GM19324 (cell line): ENCODE measurements around the gene CRYBG1.
"Not testable (repeated sequence)": the region's sequence is repeated elsewhere in the genome, so short reads cannot be mapped to it uniquely, and the experiment has no call there.

Source experiments
- ATAC-seq: cut with Tn5 transposase; IDR thresholded peaks from one replicate; pipeline ENCODE4 v1.9.1; 2021; ENCODE audit warnings: mild to moderate bottlenecking, moderate library complexity; ENCODE audit not compliant: unreplicated experiment, low FRiP score

The CRYBG1 gene

GRCh38 chr6:106572436-106572835, 211.9 kb downstream of the CRYBG1 start:
- ATAC-seq = no peak

GRCh38 chr6:106572875-106573585, 212.5 kb downstream of the CRYBG1 start:
- no peak for ATAC-seq

DNA sequence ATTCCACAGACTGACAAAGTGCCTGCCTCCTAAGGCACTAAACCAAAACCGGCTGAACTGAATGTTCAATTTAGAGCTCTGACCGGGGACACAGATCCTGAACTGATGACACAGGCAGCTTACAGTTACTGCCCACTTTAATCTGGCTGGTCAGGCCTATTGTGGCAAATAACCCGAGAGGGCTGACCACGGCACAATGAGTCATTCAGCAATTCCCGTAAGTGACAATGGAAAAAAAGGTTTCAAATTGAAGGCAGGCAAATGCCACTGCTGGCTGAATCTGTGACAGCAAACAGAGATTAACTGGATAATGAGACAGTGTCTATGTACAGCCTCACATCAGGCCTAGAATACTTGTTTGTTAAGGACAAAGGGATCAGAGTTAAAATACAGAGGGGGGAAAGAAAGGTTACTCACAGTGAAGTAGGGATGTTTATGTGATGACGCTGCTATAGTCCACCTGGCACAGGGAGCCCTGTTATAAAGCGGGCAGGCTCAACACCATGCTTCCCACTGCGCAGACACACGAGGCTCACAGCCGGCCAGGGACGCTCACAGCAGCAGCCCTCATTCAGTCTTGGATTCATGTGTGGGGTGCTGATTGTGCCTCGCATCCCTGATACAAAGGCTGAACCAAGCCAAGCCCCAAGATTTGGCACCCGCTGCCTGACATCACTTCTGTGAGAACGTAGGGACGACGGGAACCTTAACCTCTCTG, 214.4 kb downstream of the CRYBG1 start:
- ATAC-seq = no peak

DNA sequence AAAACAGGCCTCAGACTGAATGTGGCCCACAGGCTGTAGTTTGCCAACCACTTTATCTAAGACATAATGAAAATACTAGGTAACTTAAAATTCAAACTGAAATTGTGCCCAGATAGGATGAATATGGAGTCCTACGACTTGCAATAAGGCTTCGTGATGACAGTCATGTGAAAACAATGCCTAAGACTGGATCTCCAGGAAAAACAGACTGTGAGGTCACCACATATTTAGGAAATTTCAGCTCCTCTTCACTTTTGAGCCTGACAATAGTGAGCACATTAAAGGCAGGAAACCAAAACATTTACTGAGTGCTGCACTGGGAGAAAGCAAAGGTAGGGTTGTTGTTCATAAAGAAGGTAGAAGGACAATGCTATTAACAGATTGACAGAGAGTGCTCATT, 218.8 kb downstream of the CRYBG1 start:
- ATAC-seq = no peak

DNA sequence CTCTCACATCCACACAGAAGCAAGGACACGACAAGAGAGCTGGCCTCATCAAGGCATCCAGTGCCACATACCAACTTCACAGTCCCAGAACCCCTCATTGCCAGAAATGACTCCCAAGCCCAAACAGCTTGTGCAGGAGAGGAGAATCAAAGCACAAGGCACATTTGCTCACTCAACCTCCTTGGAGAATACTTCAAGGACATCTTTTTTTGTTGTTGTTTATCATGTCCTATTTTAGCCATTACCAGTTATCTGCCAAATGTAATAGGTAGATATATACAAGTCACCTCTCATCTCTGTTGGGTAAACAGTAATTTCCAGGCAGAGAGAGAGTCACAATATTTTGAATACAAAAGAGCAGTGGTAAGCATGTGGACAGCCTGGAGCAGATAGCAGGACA, 221.0 kb downstream of the CRYBG1 start:
- ATAC-seq = no peak

DNA sequence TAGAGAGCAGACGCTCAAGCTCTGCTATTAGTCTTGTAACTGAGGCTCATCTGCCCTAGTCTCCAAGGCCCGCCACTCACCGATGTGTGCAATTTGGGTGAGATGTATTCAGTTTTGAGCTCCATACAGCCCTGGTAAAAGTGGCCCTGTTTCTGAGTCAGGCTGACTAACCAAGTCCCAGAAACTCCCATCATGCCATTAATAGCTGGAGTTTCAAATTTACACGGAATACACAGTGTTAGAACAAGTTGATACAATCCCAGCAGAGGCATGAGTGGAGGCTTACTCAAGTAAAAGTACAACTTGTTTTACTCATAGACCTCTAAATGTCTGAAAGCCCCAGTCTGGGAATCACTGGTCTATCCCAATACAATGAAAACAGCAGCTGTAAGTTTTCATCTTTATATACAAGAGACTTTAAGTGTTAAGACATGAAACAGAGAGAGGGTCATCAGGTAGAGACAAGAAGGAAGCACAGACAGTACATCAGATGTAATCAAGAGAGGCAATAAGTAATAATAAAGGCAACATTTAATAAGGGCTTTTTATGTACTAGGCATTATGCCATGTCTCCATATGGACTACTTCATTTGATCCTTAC, 226.4 kb downstream of the CRYBG1 start:
- ATAC-seq = no peak

DNA sequence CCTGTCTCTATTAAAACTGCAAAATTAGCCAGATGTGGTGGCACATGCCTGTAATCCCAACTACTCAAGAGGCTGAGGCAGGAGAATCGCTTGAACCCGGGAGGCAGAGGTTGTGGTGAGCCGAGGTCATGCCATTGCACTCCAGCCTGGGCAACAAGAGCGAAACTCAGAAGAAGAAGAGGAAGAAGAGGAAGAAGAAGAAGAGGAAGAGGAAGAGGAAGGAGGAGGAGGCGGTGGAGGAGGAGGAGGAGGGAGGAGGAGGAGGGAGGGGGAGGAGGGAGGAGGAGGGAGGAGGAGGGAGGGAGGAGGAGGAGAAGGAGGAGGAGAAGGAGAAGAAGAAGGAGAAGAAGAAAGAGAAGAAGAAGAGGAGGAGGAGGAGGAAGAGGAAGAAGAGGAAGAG, 228.4 kb downstream of the CRYBG1 start:
- not testable (repeated sequence) for ATAC-seq

DNA sequence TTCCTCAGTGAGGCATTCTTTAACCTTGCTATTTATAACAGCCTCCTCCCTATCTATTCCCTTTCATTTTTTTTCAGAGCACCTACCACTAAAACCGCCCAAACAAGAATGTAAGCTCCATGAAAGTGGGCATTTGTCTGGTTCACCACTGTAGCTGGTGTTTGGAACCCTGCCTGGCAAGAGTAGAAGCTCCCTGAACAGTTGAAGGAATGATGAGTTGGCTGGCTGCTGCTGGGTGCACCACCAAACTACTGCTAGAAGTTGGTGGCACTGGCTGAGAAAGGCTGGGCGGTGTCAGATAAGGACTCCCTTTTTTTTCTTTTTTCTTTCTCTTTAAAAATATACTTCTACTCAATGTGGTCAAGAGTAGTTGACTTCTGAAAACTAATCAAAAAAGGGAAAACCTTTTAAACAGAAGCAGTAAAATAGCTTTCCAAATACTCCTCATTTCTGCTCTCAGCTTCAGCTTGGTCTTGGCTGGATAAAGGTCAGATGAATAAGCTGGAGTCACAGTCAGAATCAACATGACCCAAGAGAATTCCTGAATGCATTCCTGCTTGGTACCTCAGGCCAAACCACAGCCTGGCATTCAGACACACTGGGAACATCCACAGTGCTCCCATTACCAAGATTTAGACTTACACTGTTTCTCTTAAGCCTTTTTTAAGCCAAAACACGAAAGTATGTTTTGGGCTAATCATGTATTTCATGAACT, 230.8 kb downstream of the CRYBG1 start:
- no peak for ATAC-seq

- ATAC-seq = no peak
Measured at GRCh38 chr6:106599440-106599839, 238.9 kb downstream of the CRYBG1 start.

GRCh38 chr6:106600329-106600728, 239.8 kb downstream of the CRYBG1 start:
- no peak for ATAC-seq

DNA sequence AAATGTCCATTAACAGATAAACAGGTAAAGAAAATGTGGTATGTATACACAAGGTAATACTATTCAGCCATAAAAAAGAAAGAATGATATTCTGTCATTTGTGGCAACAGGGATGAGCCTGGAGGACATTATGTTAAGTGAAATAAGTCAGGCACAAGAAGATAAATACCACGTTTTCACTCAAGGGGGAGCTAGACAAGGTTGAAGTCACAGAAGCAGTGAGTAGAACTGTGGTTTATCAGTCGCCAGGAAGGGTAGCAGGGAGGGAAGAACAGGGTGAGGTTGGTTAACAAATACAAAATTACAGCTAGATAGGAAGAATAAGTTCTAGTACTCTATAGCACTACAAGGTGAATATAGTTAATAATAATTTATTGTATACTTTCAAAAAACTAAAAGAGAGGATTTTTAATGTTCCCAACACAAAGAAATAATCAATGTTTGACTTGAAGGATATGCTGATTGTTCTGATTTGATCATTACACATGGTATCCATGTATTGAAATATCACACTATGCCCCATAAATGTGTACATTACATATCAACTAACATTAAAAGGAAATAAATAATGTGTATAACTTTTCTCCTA, 247.7 kb downstream of the CRYBG1 start:
- ATAC-seq = no peak

DNA sequence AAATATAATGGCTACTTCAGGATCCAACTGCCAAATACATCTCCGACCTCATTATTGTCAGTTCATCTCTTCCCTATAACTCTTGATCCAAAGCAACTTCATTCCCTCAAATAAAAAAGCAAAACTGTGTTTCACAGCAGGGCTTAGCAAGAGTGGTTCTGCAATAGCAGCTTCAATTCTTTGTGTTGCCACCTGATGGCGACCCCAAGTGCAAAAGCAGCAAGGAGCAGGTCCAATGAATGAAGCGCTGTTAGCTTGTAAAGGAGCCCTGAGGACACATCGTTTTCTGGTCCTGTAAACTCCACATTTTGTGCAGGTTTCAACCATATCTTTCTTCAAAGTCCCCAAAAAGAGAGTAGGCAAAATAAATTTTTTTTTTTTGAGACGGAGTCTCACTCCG, 249.2 kb downstream of the CRYBG1 start:
- no peak for ATAC-seq

DNA sequence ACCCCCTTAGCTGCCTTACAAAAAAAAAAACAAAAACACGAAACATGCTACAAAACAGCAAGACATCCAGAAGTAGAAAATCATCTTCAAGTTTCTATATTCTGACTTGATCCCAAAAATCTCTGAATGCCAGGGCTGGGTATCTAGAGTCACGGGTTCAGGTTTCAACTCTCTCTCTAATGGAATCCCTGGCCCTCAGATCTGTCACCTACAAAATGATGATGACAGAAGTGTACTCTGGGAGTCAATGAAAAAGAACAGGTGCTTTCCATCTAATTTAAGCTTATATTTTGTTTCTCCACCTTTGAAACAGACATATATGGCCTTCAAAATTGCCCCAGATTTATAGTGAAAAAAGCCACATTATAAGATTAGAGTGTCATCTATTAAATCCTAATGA, 250.5 kb downstream of the CRYBG1 start:
- no peak for ATAC-seq

DNA sequence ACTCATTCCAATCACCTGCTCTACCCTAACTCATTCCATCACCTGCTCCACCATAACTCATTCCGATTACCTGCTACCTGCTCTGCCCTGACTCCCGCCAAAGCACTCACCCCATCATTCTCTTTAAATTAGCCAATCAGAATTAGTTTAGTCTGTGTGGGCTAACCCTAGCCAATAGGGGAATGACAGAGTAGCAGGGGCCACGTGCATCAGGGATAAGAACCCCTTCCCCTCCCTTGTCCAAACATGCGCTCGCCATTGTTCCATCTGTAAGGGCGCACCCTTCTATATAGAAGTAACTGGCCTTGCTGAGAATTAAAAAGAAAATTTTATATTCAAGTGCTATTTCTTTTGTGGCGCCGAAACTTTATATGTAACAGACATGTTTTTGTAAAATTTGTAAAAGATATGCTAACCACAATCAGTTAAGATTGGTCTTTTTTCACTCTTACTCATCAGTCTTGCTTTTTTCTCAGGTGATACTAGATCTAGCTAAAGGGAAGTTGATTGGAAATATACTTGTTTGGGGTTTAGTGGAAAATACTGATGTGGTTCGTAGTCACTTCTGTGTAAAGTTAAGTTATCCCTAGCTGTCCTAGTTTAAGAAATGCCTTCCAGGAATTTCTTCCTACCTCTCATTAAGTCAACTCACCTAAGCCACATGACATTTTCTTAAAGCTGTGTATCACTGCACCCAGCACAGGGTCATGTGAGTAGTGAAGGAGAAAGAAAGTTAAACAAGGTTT, 252.3 kb downstream of the CRYBG1 start:
- no peak for ATAC-seq

DNA sequence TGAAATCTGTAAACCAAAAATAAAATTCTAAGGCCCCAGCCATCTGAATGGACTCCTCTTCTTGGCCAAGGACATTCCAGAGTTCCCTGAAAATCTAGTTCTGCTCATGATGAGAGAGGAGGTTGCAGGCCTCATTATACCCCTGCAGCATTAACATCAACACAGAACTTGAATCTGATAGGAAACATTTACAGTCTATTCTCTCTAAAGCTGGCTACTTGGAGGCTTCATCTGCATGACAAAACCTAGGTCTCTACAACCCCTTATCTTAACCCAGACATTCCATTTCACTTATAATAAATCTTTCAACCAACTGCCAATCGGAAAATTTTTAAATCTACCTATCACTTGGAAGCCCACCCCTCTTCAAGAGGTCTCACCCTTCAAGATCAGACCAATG, 253.1 kb downstream of the CRYBG1 start:
- no peak for ATAC-seq

- no peak for ATAC-seq
Measured at GRCh38 chr6:106614166-106614565, 253.6 kb downstream of the CRYBG1 start.

DNA sequence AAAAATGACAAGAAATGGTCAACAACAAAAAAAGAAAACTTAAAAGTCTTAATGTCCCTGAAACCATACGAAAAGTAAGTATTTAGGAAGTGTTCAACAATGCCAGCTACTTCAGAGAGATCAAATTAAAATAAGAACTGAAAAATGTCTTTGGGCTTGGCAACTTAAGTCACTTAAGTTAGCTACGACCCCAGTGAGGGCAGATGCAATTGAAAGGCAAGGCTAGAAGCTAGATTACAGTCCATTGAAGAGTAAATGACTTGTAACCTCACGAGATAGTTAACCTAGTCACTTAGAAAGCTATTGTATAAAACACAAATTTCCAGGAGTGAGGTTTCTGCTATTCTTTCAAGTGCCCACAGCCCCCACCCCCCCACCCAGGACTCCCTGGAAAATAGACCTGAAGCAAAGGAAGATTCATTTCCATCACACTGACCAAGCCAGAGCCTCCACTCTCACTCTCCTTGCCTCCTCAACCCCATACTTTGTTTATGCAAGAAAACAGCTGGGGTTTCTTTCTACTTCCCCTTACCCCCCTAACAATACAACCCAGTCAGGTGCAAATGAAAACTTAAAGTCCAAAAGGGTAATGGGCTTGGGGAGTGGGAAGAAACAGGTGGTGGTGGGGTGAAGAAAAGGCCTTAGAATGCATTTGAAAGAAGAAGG, 254.2 kb downstream of the CRYBG1 start:
- no peak for ATAC-seq

DNA sequence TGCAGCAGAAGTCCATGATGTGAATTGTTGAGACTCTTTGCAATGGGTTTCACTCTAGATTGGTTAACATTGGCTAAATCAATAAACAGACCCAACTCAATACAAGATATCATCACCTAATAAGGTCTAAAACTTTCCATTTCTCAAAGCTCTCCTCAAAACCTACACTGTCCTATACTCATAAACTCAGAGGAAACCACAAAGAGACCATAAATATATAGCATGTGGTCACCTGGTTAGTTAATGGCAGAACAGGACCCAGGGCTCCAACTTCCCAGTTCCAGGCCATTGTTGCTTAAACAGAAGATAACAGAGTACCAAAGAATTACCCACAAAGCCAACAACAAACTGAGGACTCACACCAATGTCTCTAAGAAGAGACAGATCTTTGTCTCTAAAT, 256.8 kb downstream of the CRYBG1 start:
- ATAC-seq = no peak

GRCh38 chr6:106617857-106618256, 257.3 kb downstream of the CRYBG1 start:
- no peak for ATAC-seq

DNA sequence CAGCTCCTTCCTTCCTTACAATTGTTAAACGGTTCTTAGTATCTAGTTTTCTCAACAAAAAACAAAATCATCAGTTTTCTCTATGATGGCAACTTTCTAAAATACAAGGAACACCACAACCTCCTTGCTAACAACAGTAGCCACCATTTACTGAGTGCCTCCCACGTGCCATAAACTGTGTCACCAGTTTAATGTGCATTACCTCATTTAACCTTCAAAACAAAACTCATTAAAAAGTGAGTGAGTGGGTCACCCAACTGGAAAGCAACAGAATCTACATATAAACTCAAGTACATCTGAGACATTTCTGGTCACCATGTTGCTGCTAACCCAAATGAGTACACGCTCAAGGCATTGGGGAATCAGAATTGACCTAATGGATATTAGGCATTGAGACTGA, 257.8 kb downstream of the CRYBG1 start:
- no peak for ATAC-seq
